ENCODE measurements around the gene PNPT1. TPM values are rescaled to one million over a fixed set of nuclear protein-coding genes. Genes with fewer than 3 reads are reported as not detected.
"Not testable (repeated sequence)": the region's sequence is repeated elsewhere in the genome, so short reads cannot be mapped to it uniquely, and the experiment has no call there.

The PNPT1 gene
- total RNA-seq, result 21.9 TPM

- peak; percentile 100 for ATAC-seq
- intact Hi-C loops (cut with DNase I), result no loop called here
Measured at GRCh38 chr2:55693181-55694125, at the start of gene PNPT1. Gene PNPT1 (minus strand): TSS chr2:55693844. CDS start chr2:55693823, 21 bp downstream.

GRCh38 chr2:55742996-55743395 is 49.4 kb upstream of the PNPT1 start:
- DNase-seq (ENCODE audit: low spot score) (no peak), ATAC-seq (no peak)

More at GRCh38 chr2:55693181-55694125, at the start of gene PNPT1:
- DNase-seq (ENCODE audit: low spot score), result peak; percentile 95

GRCh38 chr2:55736019-55736536 is 42.4 kb upstream of the PNPT1 start:
- ATAC-seq; intact Hi-C loops (cut with DNase I); DNase-seq (ENCODE audit: low spot score): not testable (repeated sequence)

More at GRCh38 chr2:55742996-55743395, 49.4 kb upstream of the PNPT1 start:
- intact Hi-C loops (cut with DNase I), result no loop called here

GRCh38 chr2:55734726-55735125 is 41.1 kb upstream of the PNPT1 start:
- ATAC-seq (no peak), DNase-seq (ENCODE audit: low spot score) (no peak)
- intact Hi-C loops (cut with DNase I), result no loop called here

- intact Hi-C loops (cut with DNase I), result no loop called here
- ATAC-seq (peak; percentile 78), DNase-seq (ENCODE audit: low spot score) (no peak)
Measured at GRCh38 chr2:55733335-55733734, 39.7 kb upstream of the PNPT1 start.

GRCh38 chr2:55732854-55733253 is 39.2 kb upstream of the PNPT1 start:
- DNase-seq (ENCODE audit: low spot score) (no peak), ATAC-seq (peak; percentile 89)
- intact Hi-C loops (cut with DNase I), result no loop called here

GRCh38 chr2:55729136-55729685 is 35.6 kb upstream of the PNPT1 start:
- no peak for DNase-seq (ENCODE audit: low spot score)
- intact Hi-C loops (cut with DNase I), result no loop called here
- no peak for ATAC-seq

GRCh38 chr2:55721596-55722215 is 28.1 kb upstream of the PNPT1 start:
- intact Hi-C loops (cut with DNase I), result no loop called here
- DNase-seq (ENCODE audit: low spot score) (no peak), ATAC-seq (no peak)

- intact Hi-C loops (cut with DNase I), result no loop called here
- no peak for ATAC-seq
- DNase-seq (ENCODE audit: low spot score), result no peak
Measured at GRCh38 chr2:55720417-55720816, 26.8 kb upstream of the PNPT1 start.

GRCh38 chr2:55719852-55720251 is 26.2 kb upstream of the PNPT1 start:
- DNase-seq (ENCODE audit: low spot score), result no peak
- no peak for ATAC-seq
- intact Hi-C loops (cut with DNase I), result no loop called here

- peak; percentile 74 for ATAC-seq
- peak; percentile 67 for DNase-seq (ENCODE audit: low spot score)
- intact Hi-C loops (cut with DNase I), result no loop called here
Measured at GRCh38 chr2:55718165-55719008, 24.7 kb upstream of the PNPT1 start.

- intact Hi-C loops (cut with DNase I), result no loop called here
- DNase-seq (ENCODE audit: low spot score), result no peak
- no peak for ATAC-seq
Measured at GRCh38 chr2:55715626-55716025, 22.0 kb upstream of the PNPT1 start.

GRCh38 chr2:55715178-55715577 is 21.5 kb upstream of the PNPT1 start:
- ATAC-seq; DNase-seq (ENCODE audit: low spot score); intact Hi-C loops (cut with DNase I): not testable (repeated sequence)

- no peak for ATAC-seq
- intact Hi-C loops (cut with DNase I), result no loop called here
Measured at GRCh38 chr2:55712477-55713060, 18.9 kb upstream of the PNPT1 start.

GRCh38 chr2:55710025-55710424 is 16.4 kb upstream of the PNPT1 start:
- no peak for ATAC-seq
- DNase-seq (ENCODE audit: low spot score), result no peak
- intact Hi-C loops (cut with DNase I), result no loop called here

More at GRCh38 chr2:55712477-55713060, 18.9 kb upstream of the PNPT1 start:
- no peak for DNase-seq (ENCODE audit: low spot score)

- intact Hi-C loops (cut with DNase I), result no loop called here
- no peak for DNase-seq (ENCODE audit: low spot score)
- peak; percentile 10 for ATAC-seq
Measured at GRCh38 chr2:55707751-55708150, 14.1 kb upstream of the PNPT1 start.

- DNase-seq (ENCODE audit: low spot score); ATAC-seq; intact Hi-C loops (cut with DNase I): not testable (repeated sequence)
Measured at GRCh38 chr2:55706258-55706657, 12.6 kb upstream of the PNPT1 start.

- no peak for DNase-seq (ENCODE audit: low spot score)
- intact Hi-C loops (cut with DNase I), result no loop called here
- ATAC-seq, result no peak
Measured at GRCh38 chr2:55705027-55705653, 11.5 kb upstream of the PNPT1 start.

Measured in sciatic nerve (tissue), 2 donors.